ENCODE results near the gene CITED4.

- TF ChIP-seq MAX (IDR thresholded peaks at IDR 0.05) (no peak), CREB1 (IDR thresholded peaks at IDR 0.05; ENCODE audit: low read depth) (no peak)
Observed at GRCh38 chr1:40879482-40880175, 17.5 kb upstream of the CITED4 start.

Measured in Ishikawa (cell line).